Vagina (tissue), 2 donors: ENCODE results near the gene RPTOR. TPM values are rescaled to one million over a fixed set of nuclear protein-coding genes. Genes with fewer than 3 reads are reported as not detected.

ENCODE experiments used
- DNase-seq, 2 donors: peaks; one replicate each; pipeline ENCODE4 v3.0.0-alpha.2; 2017; ENCODE audit errors: extremely low spot score in 2 of 2
- H3K27ac ChIP-seq: fragments of 200-600 bp; sonication (generic); one replicate; pipeline ENCODE4 v1.5.1; 2019
- H3K27me3 ChIP-seq: fragments of 200-600 bp; sonication (generic); one replicate; pipeline ENCODE4 v1.5.1; 2019
- H3K36me3 ChIP-seq, 2 donors: fragments of 200-600 bp; sonication (generic); one replicate each; pipeline ENCODE4 v1.5.1; 2017 to 2019
- H3K4me1 ChIP-seq: fragments of 200-600 bp; sonication (generic); one replicate; pipeline ENCODE4 v1.5.1; 2019
- H3K4me3 ChIP-seq, 2 donors: fragments of 200-600 bp; sonication (generic); 1 replicate in 1 of 2; 2 replicates in 1 of 2; pipeline ENCODE4 v1.5.1; 2016 to 2019
- H3K9me3 ChIP-seq: fragments of 200-600 bp; sonication (generic); one replicate; pipeline ENCODE4 v1.5.1; 2019
- CTCF ChIP-seq, 3 experiments: fragments of 450-650 bp in 2 of 3; fragments of 200-600 bp in 1 of 3; sonication (generic) in 1 of 3; IDR thresholded peaks; one replicate each; pipeline ENCODE4 v1.5.1; 2017 to 2019; ENCODE audit warnings: antibody characterized with exemption in 3 of 3, mild to moderate bottlenecking in 2 of 3, moderate library complexity in 2 of 3
- POLR2A ChIP-seq, 2 donors: fragments of 450-650 bp; IDR thresholded peaks; one replicate each; pipeline ENCODE4 v1.6.1; 2017; ENCODE audit warnings: antibody characterized with exemption in 2 of 2, mild to moderate bottlenecking in 2 of 2, moderate library complexity in 2 of 2
- POLR2AphosphoS5 ChIP-seq, 2 donors: sonication (generic); formaldehyde crosslinking; IDR thresholded peaks; one replicate each; pipeline ENCODE4 v1.9.0; 2017; ENCODE audit warnings: antibody characterized with exemption in 2 of 2, mild to moderate bottlenecking in 2 of 2, low read depth in 1 of 2; ENCODE audit not compliant: insufficient read depth in 1 of 2
- intact Hi-C: fragments of 100-400 bp; cut with DNase I; formaldehyde crosslinking; loops from one replicate; pipeline ENCODE4 v1.15.1; 2023
- total RNA-seq: library from RNA; depleted of rRNA; stranded (reverse); fragments of >200 nt; gene quantifications from one replicate; pipeline ENCODE4 v1.2.3, GENCODE V29; 2016

RPTOR gene
- total RNA-seq, 1 donor from 2014 or later = 38.3 TPM

GRCh38 chr17:80665792-80666191 lies 121.2 kb downstream of the RPTOR start:
- no peak for TF ChIP-seq POLR2A (IDR thresholded peaks at IDR 0.05)
- no peak for TF ChIP-seq POLR2AphosphoS5 (IDR thresholded peaks at IDR 0.05; ENCODE audit: insufficient read depth in 1 of 2, low read depth in 1 of 2)
- TF ChIP-seq CTCF (IDR thresholded peaks at IDR 0.05) = no peak
- intact Hi-C loops = no loop called here
- no peak for DNase-seq

GRCh38 chr17:80666867-80667266 lies 122.2 kb downstream of the RPTOR start:
- Histone ChIP-seq H3K9me3 (no peaks in the 10 kb centered on the region), H3K27me3 (no peaks in the 10 kb centered on the region), H3K27ac (no peak overlapping the region), H3K4me3 (no peak overlapping the region), H3K4me1 (peaks cover 15% of the 10 kb centered on the region), H3K36me3 (no peaks in the 10 kb centered on the region)
- intact Hi-C loops = no loop called here
- DNase-seq = no peak
- TF ChIP-seq POLR2A (IDR thresholded peaks at IDR 0.05) (no peak), POLR2AphosphoS5 (IDR thresholded peaks at IDR 0.05; ENCODE audit: insufficient read depth in 1 of 2, low read depth in 1 of 2) (no peak), CTCF (IDR thresholded peaks at IDR 0.05) (no peak)

More at GRCh38 chr17:80665792-80666191, 121.2 kb downstream of the RPTOR start:
- Histone ChIP-seq H3K27me3 (no peaks in the 10 kb centered on the region), H3K4me1 (peaks cover 15% of the 10 kb centered on the region), H3K9me3 (no peaks in the 10 kb centered on the region), H3K36me3 (no peaks in the 10 kb centered on the region), H3K27ac (no peak overlapping the region), H3K4me3 (no peak overlapping the region)

DNA sequence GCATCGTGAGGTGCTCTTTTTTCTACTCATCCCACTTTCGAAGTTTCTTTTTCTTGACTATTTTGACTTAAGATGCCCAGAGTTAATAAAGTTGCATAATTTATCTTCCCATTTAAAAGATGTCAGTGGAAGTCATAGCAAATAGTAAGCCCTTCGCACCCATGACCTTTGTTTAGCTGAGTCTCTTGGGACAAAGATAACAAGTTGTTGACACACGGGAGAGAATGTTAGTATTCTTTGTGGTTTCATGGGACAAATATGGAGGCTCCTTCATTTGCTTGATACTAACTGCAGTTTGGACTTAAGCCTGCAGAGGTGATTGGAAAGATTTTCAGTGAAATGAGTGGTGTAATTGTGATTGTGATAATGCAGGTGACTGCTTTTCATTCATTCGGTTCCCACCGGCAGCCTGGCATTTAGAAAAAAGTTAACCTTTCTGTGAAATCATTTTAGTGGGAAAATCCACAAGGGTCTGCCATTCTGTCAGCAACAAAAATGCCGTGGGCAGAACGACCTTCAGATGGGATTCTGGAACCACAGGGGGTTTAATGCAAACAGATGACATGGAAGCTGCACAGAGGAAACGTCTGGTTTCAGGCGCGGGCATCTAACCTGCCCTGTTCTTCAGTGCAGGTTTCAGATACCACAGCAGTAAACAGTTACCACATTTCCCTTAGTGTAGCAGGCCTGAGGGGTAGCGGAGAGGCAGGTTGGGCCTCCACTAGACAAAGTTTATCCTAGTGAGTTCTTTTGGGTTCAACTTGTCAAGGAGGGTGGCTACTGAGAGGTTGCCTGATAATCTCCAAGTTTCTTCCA lies 123.0 kb downstream of the RPTOR start:
- H3K4me1 ChIP-seq = peaks cover 15% of the 10 kb centered on the region
- intact Hi-C loops = no loop called here
- H3K36me3 ChIP-seq = no peaks in the 10 kb centered on the region
- H3K27me3 ChIP-seq = no peaks in the 10 kb centered on the region
- H3K4me3 ChIP-seq = no peak overlapping the region
- no peak for TF ChIP-seq CTCF (IDR thresholded peaks at IDR 0.05)
- TF ChIP-seq POLR2AphosphoS5 (IDR thresholded peaks at IDR 0.05; ENCODE audit: insufficient read depth in 1 of 2, low read depth in 1 of 2) = no peak
- no peak for TF ChIP-seq POLR2A (IDR thresholded peaks at IDR 0.05)
- no peak overlapping the region for H3K27ac ChIP-seq
- no peak for DNase-seq
- H3K9me3 ChIP-seq = no peaks in the 10 kb centered on the region

DNA sequence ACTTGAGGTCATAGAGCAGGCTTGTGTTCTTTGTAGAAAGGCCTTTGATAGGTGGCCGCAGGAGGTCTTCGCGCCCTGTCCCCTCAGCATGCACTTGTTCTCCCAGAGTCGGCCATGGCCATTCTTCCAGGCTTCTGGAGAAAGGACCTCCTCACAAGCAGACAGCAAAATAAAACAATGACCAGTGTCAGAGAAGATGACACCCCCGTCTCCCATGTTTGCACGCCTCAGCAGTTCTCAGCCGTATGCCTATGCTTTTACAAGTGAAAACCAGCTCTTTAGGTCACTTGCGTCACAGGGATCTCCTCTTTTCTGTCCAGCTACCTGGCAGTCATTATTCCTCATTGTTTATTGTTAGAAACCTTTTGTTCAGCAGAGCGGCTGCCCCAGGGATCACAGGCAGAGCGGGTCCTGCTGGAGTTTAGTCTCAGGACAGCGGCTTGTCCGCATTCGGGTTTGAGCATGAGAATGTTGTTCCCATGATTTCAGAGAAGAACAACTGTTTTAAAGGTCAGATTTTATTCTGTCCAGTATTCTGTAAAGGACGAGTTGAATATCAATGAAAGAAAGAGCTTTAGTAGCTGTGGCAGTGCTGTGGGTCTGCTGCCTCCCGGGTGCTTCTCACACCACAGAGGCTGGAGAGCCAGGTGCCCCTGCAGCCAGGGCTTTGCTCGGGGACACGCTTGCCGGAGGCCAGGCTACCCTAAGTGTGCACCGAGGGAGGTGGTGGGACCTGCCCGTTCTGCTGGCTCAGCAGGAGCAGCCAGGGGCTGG lies 123.9 kb downstream of the RPTOR start:
- Histone ChIP-seq H3K27me3 (no peaks in the 10 kb centered on the region), H3K4me3 (no peak overlapping the region), H3K4me1 (peaks cover 19% of the 10 kb centered on the region), H3K27ac (no peak overlapping the region), H3K36me3 (no peaks in the 10 kb centered on the region), H3K9me3 (no peaks in the 10 kb centered on the region)
- TF ChIP-seq CTCF (IDR thresholded peaks at IDR 0.05) (no peak), POLR2A (IDR thresholded peaks at IDR 0.05) (no peak), POLR2AphosphoS5 (IDR thresholded peaks at IDR 0.05; ENCODE audit: insufficient read depth in 1 of 2, low read depth in 1 of 2) (no peak)
- no peak for DNase-seq
- intact Hi-C loops = no loop called here
